HL-60 (cell line): ENCODE data around the gene BTBD10.

Experiments used
- DNase-seq, 2 experiments: peaks; one replicate each; pipeline ENCODE4 v3.0.0-alpha.2; 2010 to 2020; ENCODE audit warnings: low read depth in 1 of 2, low spot score in 1 of 2
- H3K27ac ChIP-seq: fragments of 250-450 bp; sonication (Bioruptor Pico); replicated peaks from 2 replicates; pipeline ENCODE4 v1.5.1; 2020; ENCODE audit warnings: mild to moderate bottlenecking, moderate library complexity
- H3K27me3 ChIP-seq: fragments of 250-450 bp; sonication (Bioruptor Pico); 2 replicates; pipeline ENCODE4 v1.5.1; 2021; ENCODE audit warnings: mild to moderate bottlenecking, moderate library complexity; ENCODE audit not compliant: insufficient read depth, poor library complexity, severe bottlenecking
- H3K4me3 ChIP-seq: replicated peaks from 2 replicates; pipeline ENCODE4 v1.5.1; 2011; ENCODE audit warnings: mild to moderate bottlenecking, control low read depth, low read length; ENCODE audit not compliant: insufficient read depth
- GABPA ChIP-seq: IDR thresholded peaks from 2 replicates; pipeline ENCODE4 v1.6.1; 2012; ENCODE audit warnings: low read depth
- POLR2AphosphoS5 ChIP-seq: IDR thresholded peaks from 2 replicates; pipeline ENCODE4 v1.6.1; 2012; ENCODE audit warnings: low read depth
- SPI1 ChIP-seq: IDR thresholded peaks from 2 replicates; pipeline ENCODE4 v1.6.1; 2012; ENCODE audit warnings: low read depth, mild to moderate bottlenecking, borderline replicate concordance
- TF ChIP-seq, protein P1 (sequence below): IDR thresholded peaks from 2 replicates; pipeline ENCODE4 v1.6.1; 2012; ENCODE audit warnings: low read depth; ENCODE audit not compliant: insufficient replicate concordance
- TF ChIP-seq, protein P2 (sequence below): IDR thresholded peaks from one replicate; pipeline ENCODE4 v1.5.1; 2011; ENCODE audit warnings: low read length, control low read depth, inconsistent platforms; ENCODE audit not compliant: insufficient read depth

Gene BTBD10

GRCh38 chr11:13380731-13381130 is 82.3 kb downstream of the BTBD10 start:
- H3K27ac ChIP-seq: no peak overlapping the region
- H3K4me3 ChIP-seq: no peak overlapping the region
- no peaks in the 10 kb centered on the region for H3K27me3 ChIP-seq
- TF ChIP-seq POLR2AphosphoS5 (no peak), SPI1 (no peak), GABPA (no peak)
- TF ChIP-seq, protein P1, sequence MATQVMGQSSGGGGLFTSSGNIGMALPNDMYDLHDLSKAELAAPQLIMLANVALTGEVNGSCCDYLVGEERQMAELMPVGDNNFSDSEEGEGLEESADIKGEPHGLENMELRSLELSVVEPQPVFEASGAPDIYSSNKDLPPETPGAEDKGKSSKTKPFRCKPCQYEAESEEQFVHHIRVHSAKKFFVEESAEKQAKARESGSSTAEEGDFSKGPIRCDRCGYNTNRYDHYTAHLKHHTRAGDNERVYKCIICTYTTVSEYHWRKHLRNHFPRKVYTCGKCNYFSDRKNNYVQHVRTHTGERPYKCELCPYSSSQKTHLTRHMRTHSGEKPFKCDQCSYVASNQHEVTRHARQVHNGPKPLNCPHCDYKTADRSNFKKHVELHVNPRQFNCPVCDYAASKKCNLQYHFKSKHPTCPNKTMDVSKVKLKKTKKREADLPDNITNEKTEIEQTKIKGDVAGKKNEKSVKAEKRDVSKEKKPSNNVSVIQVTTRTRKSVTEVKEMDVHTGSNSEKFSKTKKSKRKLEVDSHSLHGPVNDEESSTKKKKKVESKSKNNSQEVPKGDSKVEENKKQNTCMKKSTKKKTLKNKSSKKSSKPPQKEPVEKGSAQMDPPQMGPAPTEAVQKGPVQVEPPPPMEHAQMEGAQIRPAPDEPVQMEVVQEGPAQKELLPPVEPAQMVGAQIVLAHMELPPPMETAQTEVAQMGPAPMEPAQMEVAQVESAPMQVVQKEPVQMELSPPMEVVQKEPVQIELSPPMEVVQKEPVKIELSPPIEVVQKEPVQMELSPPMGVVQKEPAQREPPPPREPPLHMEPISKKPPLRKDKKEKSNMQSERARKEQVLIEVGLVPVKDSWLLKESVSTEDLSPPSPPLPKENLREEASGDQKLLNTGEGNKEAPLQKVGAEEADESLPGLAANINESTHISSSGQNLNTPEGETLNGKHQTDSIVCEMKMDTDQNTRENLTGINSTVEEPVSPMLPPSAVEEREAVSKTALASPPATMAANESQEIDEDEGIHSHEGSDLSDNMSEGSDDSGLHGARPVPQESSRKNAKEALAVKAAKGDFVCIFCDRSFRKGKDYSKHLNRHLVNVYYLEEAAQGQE: no peak
- TF ChIP-seq, protein P2, sequence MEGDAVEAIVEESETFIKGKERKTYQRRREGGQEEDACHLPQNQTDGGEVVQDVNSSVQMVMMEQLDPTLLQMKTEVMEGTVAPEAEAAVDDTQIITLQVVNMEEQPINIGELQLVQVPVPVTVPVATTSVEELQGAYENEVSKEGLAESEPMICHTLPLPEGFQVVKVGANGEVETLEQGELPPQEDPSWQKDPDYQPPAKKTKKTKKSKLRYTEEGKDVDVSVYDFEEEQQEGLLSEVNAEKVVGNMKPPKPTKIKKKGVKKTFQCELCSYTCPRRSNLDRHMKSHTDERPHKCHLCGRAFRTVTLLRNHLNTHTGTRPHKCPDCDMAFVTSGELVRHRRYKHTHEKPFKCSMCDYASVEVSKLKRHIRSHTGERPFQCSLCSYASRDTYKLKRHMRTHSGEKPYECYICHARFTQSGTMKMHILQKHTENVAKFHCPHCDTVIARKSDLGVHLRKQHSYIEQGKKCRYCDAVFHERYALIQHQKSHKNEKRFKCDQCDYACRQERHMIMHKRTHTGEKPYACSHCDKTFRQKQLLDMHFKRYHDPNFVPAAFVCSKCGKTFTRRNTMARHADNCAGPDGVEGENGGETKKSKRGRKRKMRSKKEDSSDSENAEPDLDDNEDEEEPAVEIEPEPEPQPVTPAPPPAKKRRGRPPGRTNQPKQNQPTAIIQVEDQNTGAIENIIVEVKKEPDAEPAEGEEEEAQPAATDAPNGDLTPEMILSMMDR: no peak
- DNase-seq: no peak

GRCh38 chr11:13378316-13378715 is 84.7 kb downstream of the BTBD10 start:
- Histone ChIP-seq H3K27ac (no peak overlapping the region), H3K27me3 (no peaks in the 10 kb centered on the region), H3K4me3 (no peak overlapping the region)
- TF ChIP-seq, protein P2: no peak
- TF ChIP-seq GABPA: no peak
- TF ChIP-seq, protein P1: no peak
- TF ChIP-seq SPI1: no peak
- TF ChIP-seq POLR2AphosphoS5: no peak
- no peak for DNase-seq

GRCh38 chr11:13376838-13377237 is 86.2 kb downstream of the BTBD10 start:
- Histone ChIP-seq H3K27ac (no peak overlapping the region), H3K4me3 (no peak overlapping the region), H3K27me3 (no peaks in the 10 kb centered on the region)
- no peak for TF ChIP-seq GABPA
- TF ChIP-seq SPI1: no peak
- TF ChIP-seq POLR2AphosphoS5: no peak
- no peak for DNase-seq

GRCh38 chr11:13376402-13376801 is 86.6 kb downstream of the BTBD10 start:
- no peak overlapping the region for H3K4me3 ChIP-seq
- H3K27ac ChIP-seq: no peak overlapping the region
- no peaks in the 10 kb centered on the region for H3K27me3 ChIP-seq
- no peak for TF ChIP-seq SPI1
- TF ChIP-seq, protein P1: no peak
- no peak for TF ChIP-seq GABPA
- TF ChIP-seq, protein P2: no peak
- TF ChIP-seq POLR2AphosphoS5: no peak
- DNase-seq: no peak
